ENCODE results near the gene COG4.

COG4 gene

DNA sequence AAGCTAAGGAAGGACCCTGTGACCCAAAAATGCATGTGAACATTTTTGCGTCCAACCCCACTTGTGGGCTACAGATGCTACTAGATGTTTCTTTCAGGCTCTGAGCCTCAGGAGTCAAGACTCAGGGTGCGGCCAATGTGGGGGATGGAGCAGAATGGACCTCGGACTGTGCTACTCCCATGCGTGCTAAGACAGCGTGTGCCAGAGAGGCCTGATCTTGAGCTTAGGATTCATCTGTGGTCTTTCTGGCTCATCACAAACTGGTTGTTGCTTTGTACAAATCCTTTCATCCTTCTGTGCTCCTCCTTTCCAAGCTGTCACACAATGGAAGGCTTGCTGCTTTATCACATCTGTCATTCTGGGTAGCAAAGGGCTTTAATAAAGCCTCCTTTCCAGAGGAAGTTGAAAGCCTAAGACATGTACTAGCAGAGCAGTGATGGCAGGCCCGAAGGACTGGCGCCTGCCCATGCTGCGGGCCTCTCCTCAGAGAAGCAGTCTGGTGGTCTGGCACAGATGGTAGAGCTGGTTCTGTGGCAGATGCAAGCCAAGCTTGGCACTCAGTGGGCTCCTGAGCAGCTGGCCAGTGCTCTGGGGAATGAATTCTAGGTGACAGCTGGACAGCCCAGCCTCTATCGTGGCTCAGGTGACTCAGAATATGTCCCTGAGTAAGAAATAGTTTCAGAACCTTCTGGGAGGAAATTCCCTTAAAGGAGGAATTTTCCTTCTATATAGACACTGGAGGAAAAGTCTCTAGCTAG lies 27.8 kb downstream of the COG4 start:
- TF ChIP-seq CTCF (conservative IDR thresholded peaks at IDR 0.05; ENCODE audit: low read depth): no peak
- H3K27ac ChIP-seq: no peak overlapping the region
- ChIA-PET CTCF (interaction anchor here (0.5 to 1.1 kb wide), 3 partner anchors 10 to 168 kb away, joined by 3 read pairs; no protein-coding TSS in a partner anchor), POLR2A (ENCODE audit: low non-redundant PET) (interaction anchor here (0.6 kb wide), 1 partner anchor 9 kb away, joined by 3 read pairs; no protein-coding TSS in a partner anchor)
- no peak for DNase-seq (ENCODE audit: low spot score)

GRCh38 chr16:70494777-70495176 lies 28.6 kb downstream of the COG4 start:
- POLR2A ChIA-PET (ENCODE audit: low non-redundant PET): interaction anchor here (0.6 kb wide), 1 partner anchor 9 kb away, joined by 3 read pairs; no protein-coding TSS in a partner anchor
- no peak for TF ChIP-seq CTCF (conservative IDR thresholded peaks at IDR 0.05; ENCODE audit: low read depth)
- H3K27ac ChIP-seq: no peak overlapping the region
- DNase-seq (ENCODE audit: low spot score): no peak
- CTCF ChIA-PET: no interaction called here

GRCh38 chr16:70494202-70494770 lies 29.1 kb downstream of the COG4 start:
- POLR2A ChIA-PET (ENCODE audit: low non-redundant PET): no interaction called here
- no peak overlapping the region for H3K27ac ChIP-seq
- no peak for TF ChIP-seq CTCF (conservative IDR thresholded peaks at IDR 0.05; ENCODE audit: low read depth)
- CTCF ChIA-PET: no interaction called here
- no peak for DNase-seq (ENCODE audit: low spot score)

DNA sequence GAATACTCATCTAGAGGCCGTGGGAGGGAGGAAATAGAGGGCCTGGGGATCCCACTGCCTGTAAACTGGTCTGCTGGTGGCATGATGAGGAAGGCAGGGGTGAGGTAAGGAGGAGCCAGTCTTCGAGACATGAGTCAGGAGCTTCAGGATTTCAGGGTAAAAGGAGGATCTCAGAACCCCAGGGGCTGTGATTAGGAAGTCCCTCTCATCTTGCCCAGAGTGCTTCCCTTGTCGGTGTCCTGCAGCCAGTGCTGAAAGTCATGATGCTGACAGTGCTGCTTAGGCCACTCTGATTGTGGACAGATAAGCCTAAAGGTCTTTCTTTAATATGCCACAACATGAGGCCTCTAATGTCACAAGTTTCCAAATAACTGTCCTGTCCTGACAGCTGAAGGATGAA lies 29.6 kb downstream of the COG4 start:
- CTCF ChIA-PET: no interaction called here
- TF ChIP-seq CTCF (conservative IDR thresholded peaks at IDR 0.05; ENCODE audit: low read depth): no peak
- POLR2A ChIA-PET (ENCODE audit: low non-redundant PET): no interaction called here
- DNase-seq (ENCODE audit: low spot score): no peak
- no peak overlapping the region for H3K27ac ChIP-seq

GRCh38 chr16:70490261-70490660 lies 33.1 kb downstream of the COG4 start:
- no peak for TF ChIP-seq CTCF (conservative IDR thresholded peaks at IDR 0.05; ENCODE audit: low read depth)
- POLR2A ChIA-PET (ENCODE audit: low non-redundant PET): no interaction called here
- CTCF ChIA-PET: interaction anchor here (0.8 kb wide), 1 partner anchor 12 kb away, joined by 3 read pairs; no protein-coding TSS in a partner anchor
- no peak overlapping the region for H3K27ac ChIP-seq
- no peak for DNase-seq (ENCODE audit: low spot score)

GRCh38 chr16:70484867-70485266 lies 38.5 kb downstream of the COG4 start:
- no peak for DNase-seq (ENCODE audit: low spot score)
- no peak overlapping the region for H3K27ac ChIP-seq
- POLR2A ChIA-PET (ENCODE audit: low non-redundant PET): interaction anchor here (0.6 kb wide), 1 partner anchor 294 kb away, joined by 5 read pairs; no protein-coding TSS in a partner anchor
- TF ChIP-seq CTCF (conservative IDR thresholded peaks at IDR 0.05; ENCODE audit: low read depth): no peak
- CTCF ChIA-PET: interaction anchor here (0.6 kb wide), 1 partner anchor 115 kb away, joined by 3 read pairs; no protein-coding TSS in a partner anchor

All from RWPE1 (cell line).